GM19023 (cell line): ENCODE results near the gene EPHB1.
"Not testable (repeated sequence)": the region's sequence is repeated elsewhere in the genome, so short reads cannot be mapped to it uniquely, and the experiment has no call there.

Experiments
- ATAC-seq: cut with Tn5 transposase; IDR thresholded peaks from one replicate; pipeline ENCODE4 v1.9.1; 2021; ENCODE audit warnings: mild to moderate bottlenecking, moderate library complexity; ENCODE audit not compliant: unreplicated experiment

The EPHB1 gene

GRCh38 chr3:134776518-134776917, 18.5 kb upstream of the EPHB1 start:
- no peak for ATAC-seq

GRCh38 chr3:134777341-134777740, 17.7 kb upstream of the EPHB1 start:
- ATAC-seq: no peak

GRCh38 chr3:134788283-134788682, 6.8 kb upstream of the EPHB1 start:
- not testable (repeated sequence) for ATAC-seq

GRCh38 chr3:134790065-134790464, 5.0 kb upstream of the EPHB1 start:
- ATAC-seq: no peak

GRCh38 chr3:134791992-134792391, 3.1 kb upstream of the EPHB1 start:
- ATAC-seq: no peak

GRCh38 chr3:134792700-134793099, 2.4 kb upstream of the EPHB1 start:
- ATAC-seq: no peak

- ATAC-seq: no peak
Observed at GRCh38 chr3:134793562-134793961, 1.5 kb upstream of the EPHB1 start.

- ATAC-seq: no peak
Observed at GRCh38 chr3:134794323-134794722, 737 bp upstream of the EPHB1 start.

GRCh38 chr3:134795746-134796280, 753 bp downstream of the EPHB1 start:
- no peak for ATAC-seq

- no peak for ATAC-seq
Observed at GRCh38 chr3:134796281-134797056, 1.4 kb downstream of the EPHB1 start.

- no peak for ATAC-seq
Observed at GRCh38 chr3:134797057-134797740, 2.1 kb downstream of the EPHB1 start.

- ATAC-seq: no peak
Observed at GRCh38 chr3:134797741-134798451, 2.8 kb downstream of the EPHB1 start.

GRCh38 chr3:134798681-134799311, 3.7 kb downstream of the EPHB1 start:
- ATAC-seq: no peak

GRCh38 chr3:134799393-134799792, 4.3 kb downstream of the EPHB1 start:
- no peak for ATAC-seq

- no peak for ATAC-seq
Observed at GRCh38 chr3:134801204-134801958, 6.3 kb downstream of the EPHB1 start.

GRCh38 chr3:134802428-134803050, 7.5 kb downstream of the EPHB1 start:
- ATAC-seq: peak; percentile 4

- ATAC-seq: peak; percentile 54
Observed at GRCh38 chr3:134803051-134803505, 8.0 kb downstream of the EPHB1 start.

- ATAC-seq: no peak
Observed at GRCh38 chr3:134803652-134804051, 8.6 kb downstream of the EPHB1 start.
